ENCODE measurements around the gene RPRML.

Gene RPRML

GRCh38 chr17:46943501-46944393 is 35.3 kb downstream of the RPRML start:
- no peak for DNase-seq

GRCh38 chr17:46943218-46943500 is 35.9 kb downstream of the RPRML start:
- no peak for DNase-seq

- peak; percentile 82 for DNase-seq
These were observed 36.4 kb downstream of the RPRML start for GRCh38 chr17:46942441-46943217.

- peak; percentile 63 for DNase-seq
These were observed 38.2 kb downstream of the RPRML start for GRCh38 chr17:46940692-46941404.

GRCh38 chr17:46935658-46936266 is 43.3 kb downstream of the RPRML start:
- no peak for DNase-seq

- DNase-seq: no peak
These were observed 47.5 kb downstream of the RPRML start for GRCh38 chr17:46931596-46931995.

- DNase-seq: no peak
These were observed 49.0 kb downstream of the RPRML start for GRCh38 chr17:46930051-46930450.

GRCh38 chr17:46929413-46929812 is 49.6 kb downstream of the RPRML start:
- DNase-seq: no peak

GRCh38 chr17:46928467-46929261 is 50.4 kb downstream of the RPRML start:
- DNase-seq: no peak

Measured in NCI-H1694 (cell line).